Peyer's patch (tissue), 4 donors: ENCODE data around the gene TLE5.

ENCODE experiments used
- POLR2A ChIP-seq, 2 donors: fragments of 450-650 bp; IDR thresholded peaks; one replicate each; pipeline ENCODE4 v1.5.1; 2017; ENCODE audit warnings: antibody characterized with exemption in 2 of 2, mild to moderate bottlenecking in 2 of 2, moderate library complexity in 2 of 2
- TF ChIP-seq, protein P1 (sequence below), 6 experiments: fragments of 450-650 bp in 4 of 6; fragments of 200-600 bp in 2 of 6; sonication (generic) in 1 of 6; IDR thresholded peaks; one replicate each; pipeline ENCODE4 v1.5.1; 2017 to 2019; ENCODE audit warnings: antibody characterized with exemption in 6 of 6, mild to moderate bottlenecking in 3 of 6, moderate library complexity in 1 of 6

GRCh38 chr19:3031607-3031867, 30.8 kb downstream of the TLE5 start:
- TF ChIP-seq, protein P1, sequence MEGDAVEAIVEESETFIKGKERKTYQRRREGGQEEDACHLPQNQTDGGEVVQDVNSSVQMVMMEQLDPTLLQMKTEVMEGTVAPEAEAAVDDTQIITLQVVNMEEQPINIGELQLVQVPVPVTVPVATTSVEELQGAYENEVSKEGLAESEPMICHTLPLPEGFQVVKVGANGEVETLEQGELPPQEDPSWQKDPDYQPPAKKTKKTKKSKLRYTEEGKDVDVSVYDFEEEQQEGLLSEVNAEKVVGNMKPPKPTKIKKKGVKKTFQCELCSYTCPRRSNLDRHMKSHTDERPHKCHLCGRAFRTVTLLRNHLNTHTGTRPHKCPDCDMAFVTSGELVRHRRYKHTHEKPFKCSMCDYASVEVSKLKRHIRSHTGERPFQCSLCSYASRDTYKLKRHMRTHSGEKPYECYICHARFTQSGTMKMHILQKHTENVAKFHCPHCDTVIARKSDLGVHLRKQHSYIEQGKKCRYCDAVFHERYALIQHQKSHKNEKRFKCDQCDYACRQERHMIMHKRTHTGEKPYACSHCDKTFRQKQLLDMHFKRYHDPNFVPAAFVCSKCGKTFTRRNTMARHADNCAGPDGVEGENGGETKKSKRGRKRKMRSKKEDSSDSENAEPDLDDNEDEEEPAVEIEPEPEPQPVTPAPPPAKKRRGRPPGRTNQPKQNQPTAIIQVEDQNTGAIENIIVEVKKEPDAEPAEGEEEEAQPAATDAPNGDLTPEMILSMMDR (IDR thresholded peaks at IDR 0.05): no peak
- no peak for TF ChIP-seq POLR2A (IDR thresholded peaks at IDR 0.05)
